SH-SY5Y (cell line): ENCODE results near the gene AJUBA.

Experiments used
- GATA2 ChIP-seq: IDR thresholded peaks from 2 replicates; pipeline ENCODE4 v1.6.1; 2011; ENCODE audit warnings: mild to moderate bottlenecking, low read depth, low read length
- GATA3 ChIP-seq: IDR thresholded peaks from 2 replicates; pipeline ENCODE4 v1.6.1; 2011; ENCODE audit warnings: low read depth, mild to moderate bottlenecking, low read length, moderate library complexity

Gene AJUBA

GRCh38 chr14:22952418-22952817 lies 29.9 kb downstream of the AJUBA start:
- TF ChIP-seq GATA2 (no peak), GATA3 (no peak)

- TF ChIP-seq GATA3 = no peak
- no peak for TF ChIP-seq GATA2
Measured at GRCh38 chr14:22945642-22946041, 36.7 kb downstream of the AJUBA start.

GRCh38 chr14:22939684-22940083 lies 42.7 kb downstream of the AJUBA start:
- TF ChIP-seq GATA2 (no peak), GATA3 (no peak)

GRCh38 chr14:22935156-22935555 lies 47.2 kb downstream of the AJUBA start:
- TF ChIP-seq GATA2 (no peak), GATA3 (no peak)

GRCh38 chr14:22932146-22932545 lies 50.2 kb downstream of the AJUBA start:
- TF ChIP-seq GATA3 (no peak), GATA2 (no peak)

GRCh38 chr14:22929961-22930364 lies 52.4 kb downstream of the AJUBA start:
- TF ChIP-seq GATA2 = no peak
- no peak for TF ChIP-seq GATA3

GRCh38 chr14:22929104-22929960 lies 53.0 kb downstream of the AJUBA start, which contains the start of gene PRMT5:
TSS of gene PRMT5 (minus strand) at chr14:22929376. CDS start at chr14:22929361, 15 bp downstream.
- TF ChIP-seq GATA2 (no peak; the same call in 1 of the 2 replicates), GATA3 (no peak)

- TF ChIP-seq GATA2 (no peak), GATA3 (no peak)
Measured at GRCh38 chr14:22928237-22929103, 53.9 kb downstream of the AJUBA start.

GRCh38 chr14:22926316-22926715 lies 56.0 kb downstream of the AJUBA start:
- TF ChIP-seq GATA3 (no peak), GATA2 (no peak)

GRCh38 chr14:22925513-22925912 lies 56.8 kb downstream of the AJUBA start:
- no peak for TF ChIP-seq GATA2
- no peak for TF ChIP-seq GATA3

GRCh38 chr14:22923746-22924145 lies 58.6 kb downstream of the AJUBA start:
- TF ChIP-seq GATA3 (no peak), GATA2 (no peak)

- no peak for TF ChIP-seq GATA3
- TF ChIP-seq GATA2 = no peak
Measured at GRCh38 chr14:22922294-22922693, 60.1 kb downstream of the AJUBA start.
